Measurements from ENCODE around the gene ILDR2.

ILDR2 gene

GRCh38 chr1:166906647-166907046 is 68.7 kb downstream of the ILDR2 start:
- no peak for FAIRE-seq
- no peak for DNase-seq (ENCODE audit: insufficient read length, low spot score)
- no peak for TF ChIP-seq CTCF (IDR thresholded peaks at IDR 0.05; ENCODE audit: insufficient read depth, missing control alignments)

- no peak for TF ChIP-seq CTCF (IDR thresholded peaks at IDR 0.05; ENCODE audit: insufficient read depth, missing control alignments)
- DNase-seq (ENCODE audit: insufficient read length, low spot score) = no peak
- no peak for FAIRE-seq
Measured at GRCh38 chr1:166905900-166906299, 69.4 kb downstream of the ILDR2 start.

- no peak for FAIRE-seq
- DNase-seq (ENCODE audit: insufficient read length, low spot score) = no peak
Measured at GRCh38 chr1:166905136-166905535, 70.2 kb downstream of the ILDR2 start.

GRCh38 chr1:166903232-166903631 is 72.1 kb downstream of the ILDR2 start:
- FAIRE-seq (no peak), DNase-seq (ENCODE audit: insufficient read length, low spot score) (no peak)
- no peak for TF ChIP-seq CTCF (IDR thresholded peaks at IDR 0.05; ENCODE audit: insufficient read depth, missing control alignments)

More at GRCh38 chr1:166905136-166905535, 70.2 kb downstream of the ILDR2 start:
- no peak for TF ChIP-seq CTCF (IDR thresholded peaks at IDR 0.05; ENCODE audit: insufficient read depth, missing control alignments)

GRCh38 chr1:166902279-166902678 is 73.1 kb downstream of the ILDR2 start:
- no peak for FAIRE-seq
- no peak for DNase-seq (ENCODE audit: insufficient read length, low spot score)
- no peak for TF ChIP-seq CTCF (IDR thresholded peaks at IDR 0.05; ENCODE audit: insufficient read depth, missing control alignments)

- no peak for TF ChIP-seq CTCF (IDR thresholded peaks at IDR 0.05; ENCODE audit: insufficient read depth, missing control alignments)
- DNase-seq (ENCODE audit: insufficient read length, low spot score) (no peak), FAIRE-seq (no peak)
Measured at GRCh38 chr1:166900987-166901386, 74.4 kb downstream of the ILDR2 start.

- FAIRE-seq (no peak), DNase-seq (ENCODE audit: insufficient read length, low spot score) (no peak)
- no peak for TF ChIP-seq CTCF (IDR thresholded peaks at IDR 0.05; ENCODE audit: insufficient read depth, missing control alignments)
Measured at GRCh38 chr1:166899769-166900168, 75.6 kb downstream of the ILDR2 start.
